Tibial nerve (tissue), 4 donors: Measurements from ENCODE around the gene PCLO. TPM values are rescaled to one million over a fixed set of nuclear protein-coding genes. Genes with fewer than 3 reads are reported as not detected.

ENCODE experiments used
- DNase-seq, 2 donors: peaks; one replicate each; pipeline ENCODE4 v3.0.0-alpha.2; 2019; ENCODE audit warnings: low spot score in 2 of 2
- H3K27ac ChIP-seq, 4 donors: fragments of 200-600 bp; sonication (generic) in 3 of 4; one replicate each; pipeline ENCODE4 v1.5.1; 2017 to 2019; ENCODE audit warnings: mild to moderate bottlenecking in 1 of 4
- H3K27me3 ChIP-seq, 2 donors: fragments of 200-600 bp; sonication (generic) in 1 of 2; one replicate each; pipeline versions ENCODE4 v1.5.1 to v1.6.0; 2017 to 2019
- H3K36me3 ChIP-seq, 3 donors: fragments of 200-600 bp; sonication (generic); one replicate each; pipeline ENCODE4 v1.5.1; 2018 to 2019
- H3K4me1 ChIP-seq, 4 donors: fragments of 200-600 bp; sonication (generic) in 3 of 4; one replicate each; pipeline ENCODE4 v1.5.1; 2017 to 2019
- H3K4me3 ChIP-seq, 4 donors: fragments of 200-600 bp; sonication (generic) in 3 of 4; one replicate each; pipeline ENCODE4 v1.5.1; 2017 to 2019; ENCODE audit warnings: mild to moderate bottlenecking in 1 of 4, moderate library complexity in 1 of 4
- H3K9me3 ChIP-seq, 4 donors: fragments of 200-600 bp; sonication (generic) in 3 of 4; one replicate each; pipeline ENCODE4 v1.5.1; 2017 to 2019
- EP300 ChIP-seq, 2 donors: sonication (generic); formaldehyde crosslinking; IDR thresholded peaks; one replicate each; pipeline ENCODE4 v1.6.1; 2017; ENCODE audit warnings: antibody characterized with exemption in 2 of 2, mild to moderate bottlenecking in 1 of 2
- POLR2A ChIP-seq, 2 donors: fragments of 450-650 bp; IDR thresholded peaks; one replicate each; pipeline ENCODE4 v1.6.1; 2017; ENCODE audit warnings: antibody characterized with exemption in 2 of 2, mild to moderate bottlenecking in 2 of 2, moderate library complexity in 2 of 2
- WGBS, 2 donors: methylation state at CpG; one replicate each; pipeline ENCODE4 v1.1.5; 2018; 5-methylcytosine and 5-hydroxymethylcytosine counted together
- total RNA-seq, 4 donors: library from RNA; depleted of rRNA; stranded (reverse); fragments of >200 nt; gene quantifications; one replicate each; pipeline ENCODE4 v1.1.0, GENCODE V29; 2016
- TF ChIP-seq, protein P1 (sequence below), 5 experiments: fragments of 200-600 bp in 3 of 5; fragments of 450-650 bp in 2 of 5; sonication (generic) in 3 of 5; IDR thresholded peaks; one replicate each; pipeline ENCODE4 v1.5.1; 2016 to 2019; ENCODE audit warnings: antibody characterized with exemption in 5 of 5, mild to moderate bottlenecking in 3 of 5, moderate library complexity in 2 of 5

The PCLO gene
- total RNA-seq, 4 donors from 2014 or later, result under 0.01 to 0.78 (median 0.52) TPM

DNA sequence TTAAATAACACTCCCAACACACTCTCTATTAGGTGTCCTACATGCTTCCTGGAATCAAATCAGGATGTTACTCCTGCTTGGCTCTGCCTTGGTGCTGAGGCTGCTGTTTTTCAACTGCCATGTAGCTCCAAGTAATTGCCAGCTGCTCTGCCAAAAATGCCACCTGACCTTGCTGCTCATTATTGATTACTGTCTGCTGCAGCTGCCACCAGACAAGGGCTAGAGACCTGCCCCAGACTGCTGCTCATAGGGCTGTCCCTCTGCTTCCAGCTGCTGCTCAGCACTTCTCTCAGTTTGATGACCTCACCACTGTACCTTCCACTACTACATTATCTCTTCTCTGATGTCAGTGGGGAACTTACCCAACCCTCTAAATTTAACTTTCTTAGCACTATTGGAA is 102.5 kb downstream of the PCLO start:
- H3K27me3 ChIP-seq, result no peaks in the 10 kb centered on the region
- no peaks in the 10 kb centered on the region for H3K9me3 ChIP-seq
- no peaks in the 10 kb centered on the region for H3K36me3 ChIP-seq
- no peak overlapping the region for H3K27ac ChIP-seq
- no peak for DNase-seq
- H3K4me3 ChIP-seq, result no peak overlapping the region
- H3K4me1 ChIP-seq, result no peaks in the 10 kb centered on the region
- no peak for TF ChIP-seq POLR2A (IDR thresholded peaks at IDR 0.05)

DNA sequence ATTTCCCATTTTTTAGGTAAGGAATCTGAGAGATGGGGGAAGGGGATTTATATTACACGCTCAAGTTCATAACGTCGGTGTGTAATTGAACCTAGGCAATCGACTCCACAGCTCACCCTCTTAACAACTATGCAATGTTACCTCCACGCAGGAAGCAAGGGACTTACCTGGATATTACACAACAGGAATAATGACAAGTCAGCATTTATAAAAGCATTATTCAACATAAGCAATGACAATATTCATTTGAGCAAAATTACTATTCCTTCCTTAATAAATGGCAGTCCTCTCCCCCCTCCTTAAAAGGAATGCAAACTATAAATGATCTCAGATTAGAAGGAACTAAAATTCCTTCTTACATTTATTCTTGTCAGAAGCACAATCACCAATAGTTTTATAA is 104.0 kb downstream of the PCLO start:
- H3K27ac ChIP-seq, result no peak overlapping the region
- H3K36me3 ChIP-seq, result no peaks in the 10 kb centered on the region
- H3K4me1 ChIP-seq, result no peaks in the 10 kb centered on the region
- no peaks in the 10 kb centered on the region for H3K27me3 ChIP-seq
- no peaks in the 10 kb centered on the region for H3K9me3 ChIP-seq
- H3K4me3 ChIP-seq, result no peak overlapping the region
- no peak for TF ChIP-seq EP300 (IDR thresholded peaks at IDR 0.05)
- DNase-seq, result no peak
- WGBS, 2 donors, result 89 to 95% methylated on average over 5 of the region's 5 CpGs

DNA sequence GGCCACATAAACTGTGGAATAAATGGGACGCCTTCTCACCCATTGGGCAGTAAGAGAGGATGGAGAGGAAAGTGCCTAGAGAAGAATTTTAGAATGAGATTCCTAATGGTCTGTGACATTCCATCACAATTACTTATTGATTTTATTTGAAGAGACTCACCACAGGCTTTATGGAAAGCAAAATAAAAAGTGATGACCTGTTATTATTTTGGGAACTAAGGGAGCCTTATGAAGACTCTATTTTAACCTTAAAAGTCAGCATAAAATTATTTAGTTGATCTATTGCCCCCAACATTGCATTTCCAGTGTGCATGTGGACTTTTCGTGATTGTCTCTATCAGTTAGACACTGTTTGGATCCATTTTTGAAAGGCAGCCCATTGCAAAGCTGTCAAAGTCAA is 107.5 kb downstream of the PCLO start:
- Histone ChIP-seq H3K36me3 (no peaks in the 10 kb centered on the region), H3K27ac (no peak overlapping the region), H3K4me3 (no peak overlapping the region), H3K27me3 (no peaks in the 10 kb centered on the region), H3K9me3 (no peaks in the 10 kb centered on the region), H3K4me1 (no peaks in the 10 kb centered on the region)
- TF ChIP-seq, protein P1, sequence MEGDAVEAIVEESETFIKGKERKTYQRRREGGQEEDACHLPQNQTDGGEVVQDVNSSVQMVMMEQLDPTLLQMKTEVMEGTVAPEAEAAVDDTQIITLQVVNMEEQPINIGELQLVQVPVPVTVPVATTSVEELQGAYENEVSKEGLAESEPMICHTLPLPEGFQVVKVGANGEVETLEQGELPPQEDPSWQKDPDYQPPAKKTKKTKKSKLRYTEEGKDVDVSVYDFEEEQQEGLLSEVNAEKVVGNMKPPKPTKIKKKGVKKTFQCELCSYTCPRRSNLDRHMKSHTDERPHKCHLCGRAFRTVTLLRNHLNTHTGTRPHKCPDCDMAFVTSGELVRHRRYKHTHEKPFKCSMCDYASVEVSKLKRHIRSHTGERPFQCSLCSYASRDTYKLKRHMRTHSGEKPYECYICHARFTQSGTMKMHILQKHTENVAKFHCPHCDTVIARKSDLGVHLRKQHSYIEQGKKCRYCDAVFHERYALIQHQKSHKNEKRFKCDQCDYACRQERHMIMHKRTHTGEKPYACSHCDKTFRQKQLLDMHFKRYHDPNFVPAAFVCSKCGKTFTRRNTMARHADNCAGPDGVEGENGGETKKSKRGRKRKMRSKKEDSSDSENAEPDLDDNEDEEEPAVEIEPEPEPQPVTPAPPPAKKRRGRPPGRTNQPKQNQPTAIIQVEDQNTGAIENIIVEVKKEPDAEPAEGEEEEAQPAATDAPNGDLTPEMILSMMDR (IDR thresholded peaks at IDR 0.05), result no peak
- TF ChIP-seq EP300 (IDR thresholded peaks at IDR 0.05), result no peak
- TF ChIP-seq POLR2A (IDR thresholded peaks at IDR 0.05), result no peak
- DNase-seq, result no peak
- WGBS, 2 donors, result 76% methylated on average over 2 of the region's 2 CpGs

DNA sequence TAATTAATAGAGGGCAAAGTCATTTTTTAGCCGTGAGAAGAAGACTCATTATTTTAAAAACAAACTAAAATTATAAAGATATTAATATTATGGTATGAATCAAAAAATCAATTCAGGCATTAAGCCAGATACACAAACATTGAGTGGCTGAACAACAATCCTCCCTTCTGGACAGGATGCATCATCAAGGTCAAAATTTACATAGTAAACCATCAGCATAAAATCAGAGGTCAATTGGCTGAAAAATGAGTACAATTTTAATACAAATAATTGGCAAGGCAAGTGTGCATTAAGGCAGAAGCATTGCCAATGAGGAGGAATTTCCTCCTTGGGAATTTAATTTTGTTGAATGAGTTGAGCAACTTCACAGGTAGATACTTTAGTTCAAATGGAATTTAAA is 108.2 kb downstream of the PCLO start:
- no peaks in the 10 kb centered on the region for H3K9me3 ChIP-seq
- no peak for DNase-seq
- no peaks in the 10 kb centered on the region for H3K27me3 ChIP-seq
- H3K4me1 ChIP-seq, result no peaks in the 10 kb centered on the region
- 73 to 77% methylated on average over 1 of the region's 1 CpG for WGBS, 2 donors
- H3K36me3 ChIP-seq, result no peaks in the 10 kb centered on the region
- H3K27ac ChIP-seq, result no peak overlapping the region
- no peak overlapping the region for H3K4me3 ChIP-seq
- TF ChIP-seq, protein P1 (IDR thresholded peaks at IDR 0.05), result no peak
- TF ChIP-seq POLR2A (IDR thresholded peaks at IDR 0.05) (no peak), EP300 (IDR thresholded peaks at IDR 0.05) (no peak)

DNA sequence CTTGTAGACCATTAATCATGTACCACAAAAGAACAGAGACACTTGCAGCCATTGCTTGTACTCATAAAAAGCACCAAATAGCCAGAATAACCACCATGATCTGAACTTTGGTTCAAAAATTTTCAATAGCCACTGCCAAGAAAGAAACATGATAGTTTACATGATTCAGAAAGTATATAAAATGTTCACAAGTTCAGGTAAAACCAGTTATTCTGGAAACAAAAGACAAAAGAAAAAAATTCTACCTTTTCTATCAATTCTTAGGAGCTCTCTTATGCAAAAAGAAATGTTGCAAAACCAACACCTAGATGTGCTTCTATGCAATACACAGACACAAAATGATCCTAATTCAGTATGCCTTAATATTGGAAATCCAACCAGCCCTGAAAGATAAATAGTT is 108.7 kb downstream of the PCLO start:
- Histone ChIP-seq H3K4me3 (no peak overlapping the region), H3K27me3 (no peaks in the 10 kb centered on the region), H3K27ac (no peak overlapping the region), H3K36me3 (no peaks in the 10 kb centered on the region), H3K9me3 (no peaks in the 10 kb centered on the region), H3K4me1 (no peaks in the 10 kb centered on the region)
- DNase-seq, result no peak
- TF ChIP-seq POLR2A (IDR thresholded peaks at IDR 0.05), result no peak
- no peak for TF ChIP-seq EP300 (IDR thresholded peaks at IDR 0.05)
- TF ChIP-seq, protein P1 (IDR thresholded peaks at IDR 0.05), result no peak

DNA sequence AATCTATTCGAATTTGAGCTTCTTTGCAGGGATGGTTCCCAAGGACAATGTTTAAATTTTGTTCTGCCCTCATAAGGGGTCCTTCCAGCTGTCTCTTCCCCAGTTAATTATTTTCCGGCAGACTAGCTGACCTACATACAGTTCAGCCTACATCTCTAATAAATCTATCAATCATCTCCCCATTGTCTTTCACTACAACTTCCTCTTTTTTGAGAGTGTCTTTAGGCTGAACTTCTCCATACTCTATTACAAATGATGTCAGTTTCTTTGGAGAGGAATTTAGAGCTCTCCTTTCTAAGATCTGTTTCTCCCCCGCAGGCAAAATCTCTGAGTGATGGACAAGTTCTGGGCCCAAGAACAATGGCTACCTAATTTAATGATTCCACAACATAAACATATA is 122.2 kb downstream of the PCLO start:
- Histone ChIP-seq H3K9me3 (no peaks in the 10 kb centered on the region), H3K4me1 (no peaks in the 10 kb centered on the region), H3K27ac (no peak overlapping the region), H3K4me3 (no peak overlapping the region), H3K27me3 (no peaks in the 10 kb centered on the region), H3K36me3 (no peaks in the 10 kb centered on the region)
- WGBS, 2 donors, result 52 to 55% methylated on average over 3 of the region's 3 CpGs
- no peak for DNase-seq
- TF ChIP-seq, protein P1 (IDR thresholded peaks at IDR 0.05), result no peak
- TF ChIP-seq EP300 (IDR thresholded peaks at IDR 0.05) (no peak), POLR2A (IDR thresholded peaks at IDR 0.05) (no peak)
